ENCODE data around the gene FAXDC2.
A peak's percentile ranks its signal among the peaks of the same experiment; 100 is the strongest.

FAXDC2 gene

GRCh38 chr5:154795235-154795596, 55.2 kb downstream of the FAXDC2 start:
- H3K4me3 ChIP-seq (ENCODE audit: low read depth, low read length): no peak overlapping the region
- peaks cover 38% of the 10 kb centered on the region for H3K79me2 ChIP-seq (ENCODE audit: control insufficient read depth, insufficient read depth, low read length, unreplicated experiment)
- peak overlapping the region; percentile 33 for H3K27ac ChIP-seq (ENCODE audit: low read depth, low read length)
- no peak overlapping the region for H2AFZ ChIP-seq (ENCODE audit: low read length, unreplicated experiment)
- H3K27me3 ChIP-seq (ENCODE audit: insufficient read depth, low read length): no peaks in the 10 kb centered on the region
- H3K36me3 ChIP-seq (ENCODE audit: insufficient read depth, low read length): peaks cover 38% of the 10 kb centered on the region
- H3K4me1 ChIP-seq (ENCODE audit: control insufficient read depth, insufficient read depth, low read length, unreplicated experiment): peaks cover 20% of the 10 kb centered on the region

GRCh38 chr5:154794525-154795234, 55.7 kb downstream of the FAXDC2 start:
- Histone ChIP-seq H2AFZ (ENCODE audit: low read length, unreplicated experiment) (no peak overlapping the region), H3K4me3 (ENCODE audit: low read depth, low read length) (no peak overlapping the region), H3K79me2 (ENCODE audit: control insufficient read depth, insufficient read depth, low read length, unreplicated experiment) (peaks cover 44% of the 10 kb centered on the region), H3K4me1 (ENCODE audit: control insufficient read depth, insufficient read depth, low read length, unreplicated experiment) (peaks cover 20% of the 10 kb centered on the region), H3K36me3 (ENCODE audit: insufficient read depth, low read length) (peaks cover 34% of the 10 kb centered on the region), H3K27ac (ENCODE audit: low read depth, low read length) (peak overlapping the region; percentile 41), H3K27me3 (ENCODE audit: insufficient read depth, low read length) (no peaks in the 10 kb centered on the region)

- Histone ChIP-seq H3K4me1 (ENCODE audit: control insufficient read depth, insufficient read depth, low read length, unreplicated experiment) (peaks cover 20% of the 10 kb centered on the region), H3K4me3 (ENCODE audit: low read depth, low read length) (no peak overlapping the region), H3K36me3 (ENCODE audit: insufficient read depth, low read length) (peaks cover 28% of the 10 kb centered on the region), H3K27me3 (ENCODE audit: insufficient read depth, low read length) (no peaks in the 10 kb centered on the region), H2AFZ (ENCODE audit: low read length, unreplicated experiment) (no peak overlapping the region), H3K79me2 (ENCODE audit: control insufficient read depth, insufficient read depth, low read length, unreplicated experiment) (peaks cover 50% of the 10 kb centered on the region), H3K27ac (ENCODE audit: low read depth, low read length) (peak overlapping the region; percentile 41)
Measured at GRCh38 chr5:154793599-154794524, 56.5 kb downstream of the FAXDC2 start.

GRCh38 chr5:154791535-154791934, 58.9 kb downstream of the FAXDC2 start:
- H3K79me2 ChIP-seq (ENCODE audit: control insufficient read depth, insufficient read depth, low read length, unreplicated experiment): peaks cover 69% of the 10 kb centered on the region
- H3K4me3 ChIP-seq (ENCODE audit: low read depth, low read length): no peak overlapping the region
- no peaks in the 10 kb centered on the region for H3K27me3 ChIP-seq (ENCODE audit: insufficient read depth, low read length)
- H3K27ac ChIP-seq (ENCODE audit: low read depth, low read length): no peak overlapping the region
- H3K4me1 ChIP-seq (ENCODE audit: control insufficient read depth, insufficient read depth, low read length, unreplicated experiment): peaks cover 21% of the 10 kb centered on the region
- no peak overlapping the region for H2AFZ ChIP-seq (ENCODE audit: low read length, unreplicated experiment)
- H3K36me3 ChIP-seq (ENCODE audit: insufficient read depth, low read length): peaks cover 22% of the 10 kb centered on the region

GRCh38 chr5:154788212-154788611, 62.2 kb downstream of the FAXDC2 start:
- Histone ChIP-seq H3K27me3 (ENCODE audit: insufficient read depth, low read length) (no peaks in the 10 kb centered on the region), H2AFZ (ENCODE audit: low read length, unreplicated experiment) (no peak overlapping the region), H3K36me3 (ENCODE audit: insufficient read depth, low read length) (peaks cover 12% of the 10 kb centered on the region; the same call in 1 of the 2 replicates), H3K79me2 (ENCODE audit: control insufficient read depth, insufficient read depth, low read length, unreplicated experiment) (peaks cover 89% of the 10 kb centered on the region), H3K4me3 (ENCODE audit: low read depth, low read length) (no peak overlapping the region), H3K27ac (ENCODE audit: low read depth, low read length) (no peak overlapping the region), H3K4me1 (ENCODE audit: control insufficient read depth, insufficient read depth, low read length, unreplicated experiment) (peaks cover 18% of the 10 kb centered on the region)

GRCh38 chr5:154786414-154786813, 64.0 kb downstream of the FAXDC2 start:
- H3K27me3 ChIP-seq (ENCODE audit: insufficient read depth, low read length): no peaks in the 10 kb centered on the region
- H3K79me2 ChIP-seq (ENCODE audit: control insufficient read depth, insufficient read depth, low read length, unreplicated experiment): peaks cover 96% of the 10 kb centered on the region
- no peak overlapping the region for H3K4me3 ChIP-seq (ENCODE audit: low read depth, low read length)
- H2AFZ ChIP-seq (ENCODE audit: low read length, unreplicated experiment): no peak overlapping the region
- peaks cover 35% of the 10 kb centered on the region for H3K4me1 ChIP-seq (ENCODE audit: control insufficient read depth, insufficient read depth, low read length, unreplicated experiment)
- H3K36me3 ChIP-seq (ENCODE audit: insufficient read depth, low read length): 0 out of 2 replicates have a peak, but pooled peaks cover under 1% of the 10 kb centered on the region
- no peak overlapping the region for H3K27ac ChIP-seq (ENCODE audit: low read depth, low read length)

GRCh38 chr5:154784856-154785255, 65.5 kb downstream of the FAXDC2 start:
- no peak overlapping the region for H2AFZ ChIP-seq (ENCODE audit: low read length, unreplicated experiment)
- H3K79me2 ChIP-seq (ENCODE audit: control insufficient read depth, insufficient read depth, low read length, unreplicated experiment): peaks cover 98% of the 10 kb centered on the region
- H3K27ac ChIP-seq (ENCODE audit: low read depth, low read length): no peak overlapping the region
- H3K36me3 ChIP-seq (ENCODE audit: insufficient read depth, low read length): no peaks in the 10 kb centered on the region
- H3K27me3 ChIP-seq (ENCODE audit: insufficient read depth, low read length): no peaks in the 10 kb centered on the region
- no peak overlapping the region for H3K4me3 ChIP-seq (ENCODE audit: low read depth, low read length)
- H3K4me1 ChIP-seq (ENCODE audit: control insufficient read depth, insufficient read depth, low read length, unreplicated experiment): peaks cover 44% of the 10 kb centered on the region

- no peaks in the 10 kb centered on the region for H3K27me3 ChIP-seq (ENCODE audit: insufficient read depth, low read length)
- peaks cover 50% of the 10 kb centered on the region for H3K4me1 ChIP-seq (ENCODE audit: control insufficient read depth, insufficient read depth, low read length, unreplicated experiment)
- peaks cover 99% of the 10 kb centered on the region for H3K79me2 ChIP-seq (ENCODE audit: control insufficient read depth, insufficient read depth, low read length, unreplicated experiment)
- H2AFZ ChIP-seq (ENCODE audit: low read length, unreplicated experiment): no peak overlapping the region
- H3K36me3 ChIP-seq (ENCODE audit: insufficient read depth, low read length): no peaks in the 10 kb centered on the region
- H3K4me3 ChIP-seq (ENCODE audit: low read depth, low read length): no peak overlapping the region
- no peak overlapping the region for H3K27ac ChIP-seq (ENCODE audit: low read depth, low read length)
Measured at GRCh38 chr5:154783774-154784460, 66.5 kb downstream of the FAXDC2 start.

GRCh38 chr5:154782812-154783592, 67.4 kb downstream of the FAXDC2 start:
- peaks cover 59% of the 10 kb centered on the region for H3K4me1 ChIP-seq (ENCODE audit: control insufficient read depth, insufficient read depth, low read length, unreplicated experiment)
- no peaks in the 10 kb centered on the region for H3K36me3 ChIP-seq (ENCODE audit: insufficient read depth, low read length)
- no peak overlapping the region for H3K27ac ChIP-seq (ENCODE audit: low read depth, low read length)

GRCh38 chr5:154782326-154782725, 68.1 kb downstream of the FAXDC2 start:
- Histone ChIP-seq H3K4me1 (ENCODE audit: control insufficient read depth, insufficient read depth, low read length, unreplicated experiment) (peaks cover 60% of the 10 kb centered on the region), H3K79me2 (ENCODE audit: control insufficient read depth, insufficient read depth, low read length, unreplicated experiment) (peaks cover 91% of the 10 kb centered on the region), H3K36me3 (ENCODE audit: insufficient read depth, low read length) (no peaks in the 10 kb centered on the region), H2AFZ (ENCODE audit: low read length, unreplicated experiment) (no peak overlapping the region), H3K27ac (ENCODE audit: low read depth, low read length) (no peak overlapping the region), H3K4me3 (ENCODE audit: low read depth, low read length) (no peak overlapping the region), H3K27me3 (ENCODE audit: insufficient read depth, low read length) (no peaks in the 10 kb centered on the region)

More at GRCh38 chr5:154782812-154783592, 67.4 kb downstream of the FAXDC2 start:
- H3K4me3 ChIP-seq (ENCODE audit: low read depth, low read length): no peak overlapping the region
- H3K27me3 ChIP-seq (ENCODE audit: insufficient read depth, low read length): no peaks in the 10 kb centered on the region
- no peak overlapping the region for H2AFZ ChIP-seq (ENCODE audit: low read length, unreplicated experiment)
- H3K79me2 ChIP-seq (ENCODE audit: control insufficient read depth, insufficient read depth, low read length, unreplicated experiment): peaks cover 95% of the 10 kb centered on the region

All from ACC112 (cell line).